GM12872 (cell line): ENCODE results near the gene GAS7.

Experiments
- CTCF ChIP-seq: IDR thresholded peaks from 3 replicates; pipeline ENCODE4 v1.5.1; 2011; ENCODE audit warnings: low read depth, mild to moderate bottlenecking, low read length, moderate library complexity; ENCODE audit not compliant: insufficient read depth

Gene GAS7

GRCh38 chr17:10144456-10144855 lies 54.0 kb downstream of the GAS7 start:
- TF ChIP-seq CTCF: no peak

- no peak for TF ChIP-seq CTCF
Observed at GRCh38 chr17:10141436-10141835, 57.0 kb downstream of the GAS7 start.

GRCh38 chr17:10139577-10139976 lies 58.8 kb downstream of the GAS7 start:
- TF ChIP-seq CTCF: no peak

- TF ChIP-seq CTCF: no peak
Observed at GRCh38 chr17:10136258-10136981, 62.0 kb downstream of the GAS7 start.

GRCh38 chr17:10135539-10136257 lies 62.7 kb downstream of the GAS7 start:
- TF ChIP-seq CTCF: no peak

GRCh38 chr17:10130677-10131076 lies 67.7 kb downstream of the GAS7 start:
- no peak for TF ChIP-seq CTCF

- TF ChIP-seq CTCF: no peak
Observed at GRCh38 chr17:10130263-10130662, 68.1 kb downstream of the GAS7 start.
